GM08714 (cell line): Measurements from ENCODE around the gene KCNH5.

Experiments used
- H3K4me3 ChIP-seq: fragments of 200-500 bp; sonication (Bioruptor generic); 2 replicates; pipeline ENCODE4 v1.5.1; 2014; ENCODE audit warnings: mild to moderate bottlenecking, low read length, inconsistent platforms
- ZNF274 ChIP-seq: IDR thresholded peaks from 2 replicates; pipeline ENCODE4 v1.6.1; 2012; ENCODE audit warnings: mild to moderate bottlenecking, low read depth, low read length

The KCNH5 gene

DNA sequence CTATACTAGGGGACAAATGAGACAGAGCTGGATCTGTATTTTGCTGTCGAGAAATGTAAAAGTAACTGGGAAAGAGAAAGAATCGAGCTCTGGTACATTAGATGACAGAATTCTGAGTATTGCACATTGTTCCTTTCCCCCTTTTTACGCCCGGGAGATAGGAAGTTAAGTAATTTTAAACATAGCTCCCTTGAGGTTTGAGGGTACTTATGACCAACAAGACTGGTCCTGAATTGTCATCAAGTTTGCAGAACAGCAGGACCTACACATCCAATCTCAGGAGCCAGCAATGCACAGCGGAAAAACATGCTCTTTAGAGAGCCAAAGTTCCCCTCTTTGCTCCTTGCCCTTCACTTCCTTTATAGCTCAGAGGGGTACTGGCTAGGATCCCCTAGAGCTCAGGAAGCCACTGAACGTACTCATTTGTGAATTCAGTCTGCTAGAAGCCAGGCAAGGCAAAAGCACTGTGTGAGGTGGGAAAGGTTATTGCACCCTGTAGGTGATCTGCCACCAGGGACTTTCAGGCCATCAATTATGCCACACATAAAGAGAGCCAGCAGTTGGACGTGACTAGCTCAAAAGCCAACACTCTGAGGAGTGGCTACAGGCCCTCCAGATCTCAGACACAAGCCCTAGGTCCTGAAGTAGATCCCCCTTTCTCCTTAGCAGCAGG is 333.8 kb downstream of the KCNH5 start:
- no peak overlapping the region for H3K4me3 ChIP-seq
- TF ChIP-seq ZNF274: no peak

DNA sequence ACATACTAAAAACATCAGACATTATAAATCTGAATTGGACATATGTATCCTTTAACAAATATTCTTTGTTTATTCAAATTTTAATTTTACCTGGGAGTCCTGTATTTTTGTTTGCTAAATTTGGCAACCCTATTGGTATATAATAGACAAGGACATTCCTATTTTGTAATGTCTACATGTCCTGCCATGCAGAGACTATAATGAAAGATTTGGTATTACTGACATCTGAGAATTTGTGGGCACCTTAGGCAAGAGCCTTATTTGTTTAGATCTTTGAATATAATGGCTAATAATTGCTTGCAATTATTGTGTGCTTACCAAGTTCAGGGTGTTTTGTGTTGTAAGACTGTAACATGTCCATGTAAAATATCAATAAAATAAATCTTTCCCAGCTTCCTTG is 334.4 kb downstream of the KCNH5 start:
- H3K4me3 ChIP-seq: no peak overlapping the region
- TF ChIP-seq ZNF274: no peak

GRCh38 chr14:62709773-62710172 is 335.5 kb downstream of the KCNH5 start:
- TF ChIP-seq ZNF274: no peak

GRCh38 chr14:62706217-62706616 is 339.0 kb downstream of the KCNH5 start:
- no peak for TF ChIP-seq ZNF274
- H3K4me3 ChIP-seq: no peak overlapping the region

More at GRCh38 chr14:62709773-62710172, 335.5 kb downstream of the KCNH5 start:
- no peak overlapping the region for H3K4me3 ChIP-seq

DNA sequence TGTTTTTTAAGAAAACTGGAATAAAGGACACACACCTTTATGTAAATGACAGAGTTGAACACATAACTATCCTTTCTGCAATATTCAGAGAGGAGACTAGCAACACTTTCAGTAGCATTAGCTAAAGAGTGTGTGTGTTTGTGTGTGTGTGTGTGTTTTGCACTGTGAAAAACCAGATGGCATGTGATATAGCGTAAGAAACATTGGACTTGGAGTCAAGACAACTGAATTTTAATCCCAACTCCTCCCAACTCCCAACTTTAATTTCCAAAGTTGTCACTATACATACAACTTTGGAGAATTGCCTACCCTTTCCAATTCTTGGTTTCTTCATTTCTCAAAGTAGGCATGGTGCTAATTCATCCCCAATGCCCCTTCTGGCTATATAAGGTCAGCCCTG is 347.8 kb downstream of the KCNH5 start:
- no peak for TF ChIP-seq ZNF274
- no peak overlapping the region for H3K4me3 ChIP-seq

DNA sequence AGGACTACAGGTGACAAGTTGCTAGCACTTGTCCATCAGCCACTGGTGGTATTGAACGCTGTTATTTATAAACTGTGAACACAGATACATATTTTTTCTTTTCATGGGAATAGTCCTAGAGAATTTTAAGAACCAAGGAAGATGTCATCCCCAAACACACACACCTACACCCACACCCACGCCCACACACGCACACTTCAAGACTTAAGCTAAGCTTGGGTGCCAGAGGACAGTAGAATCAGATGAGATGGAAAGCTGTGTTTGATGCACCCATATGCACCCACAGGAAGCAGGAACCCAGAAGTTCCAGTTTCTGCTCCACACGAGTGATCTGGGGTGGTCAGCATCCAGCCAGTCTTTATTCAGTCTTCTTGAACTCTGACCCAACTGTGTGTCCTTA is 348.3 kb downstream of the KCNH5 start:
- TF ChIP-seq ZNF274: no peak

DNA sequence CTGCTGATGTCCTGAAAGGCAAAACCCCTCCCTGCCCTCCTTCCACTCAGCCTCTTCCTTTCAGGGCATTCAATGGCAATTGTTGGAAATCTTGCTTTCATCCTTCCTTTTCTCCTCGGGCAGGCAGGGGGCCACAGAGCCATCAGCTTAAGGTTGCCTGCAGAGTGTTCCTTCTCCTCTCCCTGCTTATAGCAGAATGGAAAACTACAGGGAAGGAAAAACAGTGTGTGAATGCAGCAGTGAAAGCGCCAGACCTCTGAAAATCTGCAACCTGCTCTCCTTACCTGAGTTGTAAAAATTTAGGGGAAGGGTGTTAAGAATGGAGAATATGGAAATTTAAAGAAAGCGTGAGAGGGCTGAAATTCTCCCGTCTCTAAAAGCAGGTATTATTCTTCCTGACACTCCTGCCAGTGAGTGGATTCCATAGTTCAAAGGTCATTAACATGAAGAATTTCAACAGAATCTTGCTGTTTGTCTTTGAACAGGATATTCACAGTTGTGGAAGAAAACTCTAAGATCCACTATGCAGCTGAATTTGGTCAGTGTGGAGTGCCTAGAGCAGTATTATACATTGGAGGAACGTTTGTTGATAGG is 348.8 kb downstream of the KCNH5 start:
- no peak for TF ChIP-seq ZNF274
- no peak overlapping the region for H3K4me3 ChIP-seq

More for the DNA sequence above, 348.3 kb downstream of the KCNH5 start:
- H3K4me3 ChIP-seq: no peak overlapping the region

DNA sequence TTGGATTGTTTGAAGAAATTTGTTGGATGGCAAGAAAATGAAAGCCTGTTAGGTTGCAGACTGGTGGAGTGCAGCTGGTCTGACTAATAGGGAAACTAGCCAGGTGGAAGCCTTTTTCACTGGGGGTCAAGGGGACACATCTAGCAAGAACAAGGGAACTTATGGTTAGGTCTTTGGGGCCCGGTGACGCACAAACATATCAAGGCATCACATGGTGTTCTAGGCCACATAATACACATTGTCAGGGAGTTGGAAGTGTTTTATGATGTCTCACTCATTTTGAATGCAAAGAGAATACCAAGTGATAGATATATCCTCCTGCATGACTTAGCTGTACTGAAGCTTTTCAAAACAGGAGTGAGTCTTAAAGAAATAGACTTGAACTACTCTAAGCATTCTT is 351.2 kb downstream of the KCNH5 start:
- H3K4me3 ChIP-seq: no peak overlapping the region
- no peak for TF ChIP-seq ZNF274

- H3K4me3 ChIP-seq: no peak overlapping the region
- TF ChIP-seq ZNF274: no peak
These were observed 352.7 kb downstream of the KCNH5 start for GRCh38 chr14:62692490-62693106.

GRCh38 chr14:62691647-62692489 is 353.4 kb downstream of the KCNH5 start:
- no peak overlapping the region for H3K4me3 ChIP-seq
- no peak for TF ChIP-seq ZNF274

DNA sequence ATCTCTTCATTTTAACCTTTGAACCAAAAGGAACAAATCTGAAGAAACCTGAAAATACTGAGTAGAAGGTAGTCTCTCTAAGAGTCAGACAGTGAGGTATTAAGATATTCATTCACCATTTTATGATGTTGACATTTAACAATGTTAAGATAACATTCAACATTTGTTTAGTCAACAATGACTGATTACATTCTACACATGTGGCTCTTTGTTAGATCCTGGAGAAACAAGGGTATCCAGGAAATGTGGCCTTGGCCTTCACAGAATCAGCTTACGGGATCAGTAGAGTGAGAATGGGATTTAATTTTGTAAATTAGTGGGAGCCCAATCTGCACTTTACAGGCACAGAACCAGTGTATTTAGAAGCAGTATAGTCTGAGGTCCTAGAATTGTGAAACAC is 355.5 kb downstream of the KCNH5 start:
- H3K4me3 ChIP-seq: no peak overlapping the region
- TF ChIP-seq ZNF274: no peak

DNA sequence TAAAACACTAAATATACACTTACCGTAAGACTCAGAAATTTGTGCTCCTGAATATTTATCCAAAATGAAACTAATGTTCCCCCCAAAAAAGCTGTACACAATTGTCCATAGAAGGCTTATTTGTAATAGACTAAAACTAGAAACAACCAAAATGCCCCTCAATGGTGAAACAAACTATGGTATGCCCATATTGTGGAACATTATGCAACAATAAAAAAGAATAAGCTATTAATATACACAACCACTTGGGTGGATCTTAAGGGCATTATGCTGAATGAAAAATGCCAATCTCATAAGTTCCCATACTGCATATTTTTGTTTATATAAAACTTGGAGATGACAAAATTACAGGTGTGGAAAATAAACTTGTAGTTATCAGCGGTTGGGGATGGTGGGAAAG is 357.4 kb downstream of the KCNH5 start:
- H3K4me3 ChIP-seq: no peak overlapping the region
- TF ChIP-seq ZNF274: no peak

DNA sequence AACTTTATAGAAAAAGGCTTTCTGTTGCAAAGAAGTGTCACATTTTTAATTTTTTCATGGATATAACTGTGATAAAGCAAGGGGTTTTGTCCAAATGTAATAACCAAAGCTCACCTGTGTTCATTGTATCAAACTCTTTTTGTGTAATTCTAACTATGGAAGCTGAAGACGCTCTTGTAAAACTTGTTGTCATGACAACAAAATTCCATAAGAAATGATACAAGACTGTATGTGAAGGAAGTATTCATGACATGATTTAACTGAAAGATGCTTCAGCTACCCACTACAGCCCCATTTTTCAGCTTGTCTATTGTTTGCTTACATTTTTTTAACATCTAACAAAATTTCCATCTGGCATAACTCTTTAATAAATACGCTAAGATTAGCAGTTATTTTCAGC is 360.9 kb downstream of the KCNH5 start:
- no peak for TF ChIP-seq ZNF274
- no peak overlapping the region for H3K4me3 ChIP-seq

DNA sequence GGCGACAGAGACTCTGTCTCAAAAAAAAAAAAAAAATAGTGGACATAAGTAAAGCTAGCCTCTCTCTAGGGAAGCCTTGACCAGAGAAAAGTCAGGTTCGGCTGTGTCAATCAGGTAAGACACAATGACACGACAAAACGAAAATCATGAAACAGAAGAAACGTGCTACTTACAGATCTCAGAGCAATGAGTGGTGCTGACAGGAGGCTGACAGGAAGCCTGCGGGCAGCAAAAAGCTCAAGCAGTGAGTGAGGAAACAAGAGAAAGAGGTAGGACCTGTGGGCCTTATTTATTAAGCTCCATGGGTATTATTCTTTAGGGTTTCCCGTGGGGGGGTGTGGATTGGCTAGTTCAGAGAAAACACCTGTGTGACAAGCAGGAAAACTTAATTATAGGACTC is 363.1 kb downstream of the KCNH5 start:
- TF ChIP-seq ZNF274: no peak
- no peak overlapping the region for H3K4me3 ChIP-seq

GRCh38 chr14:62674563-62675237 is 370.6 kb downstream of the KCNH5 start:
- no peak overlapping the region for H3K4me3 ChIP-seq
- TF ChIP-seq ZNF274: no peak
